ES-I3 (cell line): ENCODE measurements around the gene NDUFS7.

Source experiments
- H3K36me3 ChIP-seq: 2 replicates; pipeline ENCODE4 v1.6.1; 2013; ENCODE audit warnings: mild to moderate bottlenecking, low read length, control low read depth, moderate library complexity; ENCODE audit not compliant: insufficient read depth
- H3K4me1 ChIP-seq: 2 replicates; pipeline ENCODE4 v1.6.1; 2013; ENCODE audit warnings: mild to moderate bottlenecking, control low read depth, low read length; ENCODE audit not compliant: insufficient read depth
- H3K9ac ChIP-seq: 2 replicates; pipeline ENCODE4 v1.6.1; 2013; ENCODE audit warnings: low read depth, mild to moderate bottlenecking, low read length, moderate library complexity
- H3K9me3 ChIP-seq: 2 replicates; pipeline ENCODE4 v1.6.1; 2013; ENCODE audit warnings: mild to moderate bottlenecking, low read length, moderate library complexity; ENCODE audit not compliant: control insufficient read depth, insufficient read depth

Gene NDUFS7

GRCh38 chr19:1360126-1360817 lies 23.4 kb upstream of the NDUFS7 start:
- H3K36me3 ChIP-seq: peaks cover 18% of the 10 kb centered on the region

GRCh38 chr19:1360818-1361461 lies 22.8 kb upstream of the NDUFS7 start:
- Histone ChIP-seq H3K36me3 (peaks cover 18% of the 10 kb centered on the region), H3K4me1 (peaks cover 32% of the 10 kb centered on the region; the same call in 1 of the 2 replicates), H3K9me3 (no peaks in the 10 kb centered on the region), H3K9ac (no peak overlapping the region)

More at GRCh38 chr19:1360126-1360817, 23.4 kb upstream of the NDUFS7 start:
- Histone ChIP-seq H3K9me3 (no peaks in the 10 kb centered on the region), H3K4me1 (peaks cover 33% of the 10 kb centered on the region; the same call in 1 of the 2 replicates), H3K9ac (no peak overlapping the region)

GRCh38 chr19:1361601-1362386 lies 21.9 kb upstream of the NDUFS7 start:
- Histone ChIP-seq H3K9me3 (no peaks in the 10 kb centered on the region), H3K36me3 (peaks cover 18% of the 10 kb centered on the region), H3K4me1 (peaks cover 25% of the 10 kb centered on the region; the same call in 1 of the 2 replicates), H3K9ac (no peak overlapping the region)

- Histone ChIP-seq H3K9ac (no peak overlapping the region), H3K4me1 (peaks cover 17% of the 10 kb centered on the region; the same call in 1 of the 2 replicates), H3K36me3 (peaks cover 18% of the 10 kb centered on the region), H3K9me3 (no peaks in the 10 kb centered on the region)
These were observed 21.1 kb upstream of the NDUFS7 start for GRCh38 chr19:1362387-1363257.

- Histone ChIP-seq H3K4me1 (peaks cover 9% of the 10 kb centered on the region; the same call in 1 of the 2 replicates), H3K9me3 (no peaks in the 10 kb centered on the region), H3K9ac (no peak overlapping the region), H3K36me3 (peaks cover 11% of the 10 kb centered on the region)
These were observed 20.1 kb upstream of the NDUFS7 start for GRCh38 chr19:1363599-1363998.

GRCh38 chr19:1364070-1364704 lies 19.5 kb upstream of the NDUFS7 start:
- H3K4me1 ChIP-seq: peaks cover 7% of the 10 kb centered on the region; the same call in 1 of the 2 replicates
- peaks cover 8% of the 10 kb centered on the region for H3K36me3 ChIP-seq
- H3K9me3 ChIP-seq: no peaks in the 10 kb centered on the region
- H3K9ac ChIP-seq: no peak overlapping the region

- H3K9ac ChIP-seq: no peak overlapping the region; the same call in 1 of the 2 replicates
- H3K36me3 ChIP-seq: peaks cover 6% of the 10 kb centered on the region
- 0 out of 2 replicates have a peak, but pooled peaks cover 3% of the 10 kb centered on the region for H3K4me1 ChIP-seq
- H3K9me3 ChIP-seq: no peaks in the 10 kb centered on the region
These were observed 18.1 kb upstream of the NDUFS7 start for GRCh38 chr19:1365319-1366269.

- H3K36me3 ChIP-seq: peaks cover 6% of the 10 kb centered on the region
- H3K9ac ChIP-seq: no peak overlapping the region
- no peaks in the 10 kb centered on the region for H3K9me3 ChIP-seq
- H3K4me1 ChIP-seq: no peaks in the 10 kb centered on the region
These were observed 17.4 kb upstream of the NDUFS7 start for GRCh38 chr19:1366296-1366695.

- H3K9ac ChIP-seq: no peak overlapping the region
- H3K9me3 ChIP-seq: no peaks in the 10 kb centered on the region
- H3K4me1 ChIP-seq: no peaks in the 10 kb centered on the region
- H3K36me3 ChIP-seq: peaks cover 6% of the 10 kb centered on the region
These were observed 16.5 kb upstream of the NDUFS7 start for GRCh38 chr19:1366899-1367870.

- H3K9ac ChIP-seq: no peak overlapping the region
- no peaks in the 10 kb centered on the region for H3K4me1 ChIP-seq
- peaks cover 6% of the 10 kb centered on the region for H3K36me3 ChIP-seq
- H3K9me3 ChIP-seq: no peaks in the 10 kb centered on the region
These were observed 14.4 kb upstream of the NDUFS7 start for GRCh38 chr19:1369214-1369805.

- H3K36me3 ChIP-seq: peaks cover 6% of the 10 kb centered on the region
- no peak overlapping the region for H3K9ac ChIP-seq
- H3K9me3 ChIP-seq: no peaks in the 10 kb centered on the region
- no peaks in the 10 kb centered on the region for H3K4me1 ChIP-seq
These were observed 12.9 kb upstream of the NDUFS7 start for GRCh38 chr19:1370579-1371361.
